PC-9 (cell line): ENCODE results near the gene ZNF513.

Source experiments
- CTCF ChIP-seq: fragments of 200-600 bp; sonication (generic); conservative IDR thresholded peaks from 2 replicates; pipeline ENCODE4 v1.6.1; 2017; ENCODE audit warnings: mixed run types, antibody characterized with exemption, mild to moderate bottlenecking, moderate library complexity
- EZH2 ChIP-seq: fragments of 200-600 bp; sonication (generic); IDR thresholded peaks from 2 replicates; pipeline ENCODE4 v1.8.0; 2017; ENCODE audit warnings: antibody characterized with exemption, low read depth

GRCh38 chr2:27377618-27378095 lies 2.9 kb downstream of the ZNF513 start:
- no peak for TF ChIP-seq CTCF
- no peak for TF ChIP-seq EZH2
